ENCODE measurements around the gene KCNQ1OT1.

KCNQ1OT1 gene

DNA sequence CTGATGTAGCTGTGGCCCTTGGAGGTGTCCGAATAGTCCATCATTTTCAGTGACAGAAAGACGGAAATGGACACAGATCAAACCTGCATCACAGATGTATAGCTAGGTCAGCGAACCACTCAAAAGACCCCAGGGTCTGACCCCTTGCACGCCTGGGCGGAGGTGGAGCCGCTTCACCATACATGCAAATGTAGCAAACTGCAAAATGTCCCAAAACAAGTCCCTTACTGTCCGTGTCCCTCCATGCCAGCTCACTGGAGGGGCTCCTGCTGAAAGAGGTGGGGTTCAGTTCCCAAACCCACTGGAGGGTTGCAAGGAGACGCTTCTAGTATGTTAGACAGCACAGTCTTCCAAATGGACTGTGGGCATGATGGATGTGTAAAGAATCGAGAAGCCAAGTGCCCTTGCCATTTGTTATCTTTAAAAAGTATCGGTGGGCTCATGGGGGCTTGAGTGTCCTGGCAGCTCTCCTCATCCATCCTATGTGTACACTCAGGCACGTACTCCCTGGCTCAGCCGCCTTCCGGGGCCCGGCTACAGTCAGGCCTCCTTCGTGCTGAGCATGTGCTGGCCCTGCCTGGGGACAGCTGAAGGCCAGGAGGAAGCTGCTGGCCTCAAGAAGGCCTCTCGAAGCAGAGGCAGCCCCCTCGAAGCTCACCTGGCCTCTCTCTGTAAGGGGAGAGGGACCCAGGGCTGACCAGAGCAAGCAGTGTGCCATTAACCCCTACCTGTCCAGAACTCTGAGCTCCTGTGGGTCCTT is 20.2 kb upstream of the KCNQ1OT1 start:
- DNase-seq, result no peak

DNA sequence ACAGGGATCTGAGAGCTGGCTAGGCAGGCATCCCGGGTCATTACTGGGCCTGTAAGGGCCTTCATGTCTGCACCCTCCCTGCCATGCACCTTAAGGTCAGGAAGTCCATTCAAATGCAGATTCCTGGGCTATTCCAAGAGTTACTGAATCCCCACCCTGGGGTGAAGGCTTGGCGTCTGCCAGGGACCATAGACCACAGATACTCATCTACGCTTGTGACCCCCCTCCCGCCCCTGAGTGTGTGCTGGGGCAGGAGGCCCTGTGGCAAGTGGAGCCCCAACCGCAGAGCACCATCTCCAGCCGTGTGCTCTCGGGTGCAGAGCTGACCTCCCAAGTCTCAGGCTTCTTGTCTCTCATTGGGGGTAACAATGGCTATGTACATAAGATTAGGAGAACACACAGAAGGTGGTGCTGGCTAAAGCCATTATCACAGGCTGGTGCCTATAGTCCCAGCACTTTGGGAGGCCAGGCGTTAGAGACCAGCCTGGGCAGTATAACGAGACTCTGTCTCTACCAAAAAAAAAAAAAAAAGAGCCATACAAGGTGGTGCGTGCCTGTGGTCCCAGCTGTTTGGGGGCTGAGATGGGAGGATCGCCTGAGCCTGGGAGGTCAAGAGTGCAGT is 19.1 kb upstream of the KCNQ1OT1 start:
- DNase-seq, result no peak

DNA sequence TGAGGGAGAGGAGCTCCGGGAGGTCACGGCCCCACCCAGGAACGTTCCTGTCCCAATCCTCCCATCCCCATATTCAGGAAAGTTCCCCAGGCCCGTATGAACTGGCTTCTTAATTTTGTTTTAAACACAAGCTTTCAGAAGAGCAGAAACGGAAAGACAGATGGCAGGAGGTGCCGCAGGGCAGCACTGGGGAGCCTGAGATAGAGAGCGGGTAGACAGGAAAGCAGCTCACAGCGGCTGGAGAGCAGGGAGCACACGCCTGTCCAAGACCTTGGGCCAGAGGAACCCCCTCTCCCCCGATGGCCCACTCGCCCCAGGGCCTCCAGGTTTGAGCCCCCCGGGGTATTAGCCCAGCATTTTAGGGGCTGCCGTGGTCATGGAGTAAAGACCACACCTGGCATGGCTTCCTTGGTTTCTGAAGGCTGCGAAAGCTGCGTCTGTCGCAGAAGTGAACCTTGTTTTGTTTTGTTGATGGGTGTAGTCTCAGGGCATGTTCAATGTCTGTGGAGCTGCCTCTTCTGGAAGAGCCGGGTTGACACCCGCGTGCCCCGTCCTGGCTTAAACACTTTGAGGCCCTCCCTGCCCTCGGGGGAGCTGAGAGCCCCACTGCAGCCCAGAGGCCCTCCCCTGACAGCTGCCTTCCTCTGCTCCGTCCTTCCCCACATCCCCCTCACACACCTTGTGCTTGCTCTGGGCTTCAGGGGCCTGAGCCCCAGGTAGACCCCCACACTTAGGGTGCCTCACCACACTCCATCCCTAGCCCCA is 17.9 kb upstream of the KCNQ1OT1 start:
- DNase-seq, result no peak

DNA sequence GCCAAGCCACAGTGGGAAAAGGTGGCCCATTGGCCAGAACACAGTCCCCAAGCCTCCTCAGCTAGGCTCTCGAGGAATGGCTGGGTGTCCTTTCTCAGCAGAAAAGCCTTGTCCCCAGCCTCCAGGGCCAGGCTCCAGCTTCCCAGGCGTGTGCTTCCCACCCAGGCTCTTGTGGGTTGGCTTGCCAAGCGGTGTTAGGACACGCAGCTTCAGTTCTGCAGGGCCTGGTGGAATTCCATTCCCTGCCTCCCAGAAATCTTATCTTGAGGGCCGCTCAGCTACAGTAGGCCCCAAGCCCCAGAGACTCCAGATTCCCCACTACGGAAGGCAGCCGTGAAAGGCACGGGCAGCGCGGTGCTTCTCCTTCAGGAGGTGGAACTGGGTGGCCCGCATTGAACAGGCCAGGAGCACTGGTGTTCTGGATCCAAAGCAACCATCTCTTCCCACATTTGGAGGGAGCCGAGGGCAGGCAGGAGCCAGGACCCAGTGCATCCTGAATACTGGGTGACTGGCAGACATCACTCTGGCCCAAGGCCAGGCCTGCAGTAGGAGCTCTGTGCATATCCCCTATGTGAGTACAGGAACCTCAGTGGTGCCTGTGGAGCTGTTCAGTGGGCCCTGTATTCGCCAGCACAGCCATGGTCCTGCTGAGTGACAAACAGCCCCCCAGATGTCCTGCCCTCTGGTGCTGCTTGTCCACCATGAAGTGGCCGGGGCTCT is 16.7 kb upstream of the KCNQ1OT1 start:
- no peak for DNase-seq

DNA sequence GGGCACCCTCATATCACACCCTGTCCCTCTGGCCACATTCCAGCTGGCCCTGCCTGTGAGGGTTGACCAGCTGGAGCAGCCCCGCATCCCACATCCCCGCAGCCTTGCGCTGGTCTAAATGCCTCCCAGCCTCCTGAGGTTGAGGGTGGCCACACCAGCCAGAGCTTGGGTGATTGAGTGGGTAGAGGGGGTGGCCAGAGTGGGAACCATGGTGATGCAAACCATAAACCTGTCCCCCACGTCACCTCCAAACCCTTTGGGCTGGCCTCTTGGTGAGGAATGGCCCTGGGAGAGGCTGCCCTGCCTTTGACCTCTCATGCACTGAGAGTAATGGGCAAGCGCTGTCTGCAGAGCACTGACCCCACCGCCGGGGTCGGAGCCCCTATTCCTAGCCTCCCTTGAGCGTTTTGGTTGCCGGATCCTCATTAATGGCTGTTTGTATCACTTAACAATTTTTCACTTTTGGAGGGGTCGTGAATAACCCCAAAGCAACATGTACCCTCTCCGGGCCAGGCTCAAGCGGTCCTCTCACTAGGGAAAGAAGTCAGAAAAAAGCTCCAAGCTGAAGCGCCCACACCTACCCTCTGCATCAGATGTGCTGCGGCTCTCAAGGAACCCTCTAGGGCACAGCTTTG is 16.0 kb upstream of the KCNQ1OT1 start:
- DNase-seq, result no peak

DNA sequence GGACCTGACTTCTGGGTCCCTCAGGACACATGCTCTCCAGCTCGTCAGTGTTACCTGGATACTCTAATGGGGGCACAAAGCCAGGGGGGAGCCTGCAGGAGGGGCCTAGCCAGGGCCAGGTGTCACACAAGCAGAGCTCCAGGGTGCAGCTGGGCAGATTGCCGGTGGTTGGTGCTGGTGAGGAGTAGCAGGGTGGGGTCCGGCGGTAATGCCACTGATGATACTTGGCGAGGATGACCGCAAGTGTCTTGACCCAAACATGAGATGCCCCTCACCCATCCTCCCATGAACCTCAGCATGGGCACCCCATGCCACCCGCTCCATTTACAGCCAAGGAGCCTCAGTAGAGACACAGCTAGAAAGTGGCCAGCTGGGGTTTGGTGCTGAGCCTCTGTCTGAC is 15.1 kb upstream of the KCNQ1OT1 start:
- DNase-seq, result no peak

DNA sequence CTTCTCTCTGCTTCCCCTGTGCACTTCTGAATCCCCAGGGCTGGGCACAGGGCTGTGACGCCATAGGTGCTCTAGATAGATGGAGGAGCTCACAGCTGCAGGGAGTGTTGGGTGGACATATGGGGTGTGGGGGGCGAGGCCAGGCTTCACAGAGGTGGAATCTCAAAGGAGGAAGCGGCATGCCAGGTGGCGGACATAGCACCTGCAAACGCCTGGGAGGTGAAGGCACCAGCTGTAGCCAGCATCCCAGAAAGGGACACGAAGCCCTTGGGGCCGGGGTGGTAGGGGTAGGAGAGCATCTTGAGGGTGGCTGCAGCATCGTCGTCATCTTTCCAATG is 14.6 kb upstream of the KCNQ1OT1 start:
- no peak for DNase-seq

DNA sequence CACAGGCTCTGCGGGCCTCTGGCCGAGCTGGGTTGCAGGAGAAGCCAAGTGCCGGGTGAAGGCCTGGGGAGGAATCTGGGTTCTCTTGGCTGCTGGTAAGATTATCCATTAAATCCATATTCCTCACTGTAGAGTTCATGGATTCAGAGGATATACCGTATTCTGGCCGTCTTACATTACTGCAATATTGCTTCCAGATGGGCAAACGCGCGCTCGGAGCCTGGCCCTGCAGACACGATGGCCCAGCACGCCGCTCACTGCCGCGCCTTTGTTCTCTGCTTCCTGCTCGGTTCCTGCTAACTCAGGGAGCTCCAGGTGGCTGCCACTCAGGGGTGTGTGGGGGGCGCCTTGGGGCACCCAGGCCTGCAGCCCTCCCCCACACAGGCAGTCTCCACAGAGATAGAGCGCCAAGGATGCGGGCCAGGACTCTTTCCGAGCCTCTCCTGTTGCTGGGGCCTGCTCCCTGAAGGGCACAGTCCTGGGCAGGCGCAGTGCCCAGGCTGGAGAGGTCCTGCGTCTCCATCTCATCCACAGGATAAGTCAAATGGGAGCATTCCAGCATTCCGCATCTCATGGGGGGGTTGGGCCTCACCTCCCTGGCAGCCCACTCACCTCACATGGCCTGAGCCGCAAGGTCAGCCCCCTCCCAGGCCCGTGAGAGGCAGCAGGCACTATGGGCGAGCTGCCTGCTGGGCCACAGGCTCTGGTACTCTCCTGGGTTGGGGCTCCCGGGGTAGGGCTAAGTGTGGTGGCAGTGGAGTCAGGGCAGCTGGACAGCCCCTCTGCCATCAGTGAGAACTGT is 14.1 kb upstream of the KCNQ1OT1 start:
- no peak for DNase-seq

DNA sequence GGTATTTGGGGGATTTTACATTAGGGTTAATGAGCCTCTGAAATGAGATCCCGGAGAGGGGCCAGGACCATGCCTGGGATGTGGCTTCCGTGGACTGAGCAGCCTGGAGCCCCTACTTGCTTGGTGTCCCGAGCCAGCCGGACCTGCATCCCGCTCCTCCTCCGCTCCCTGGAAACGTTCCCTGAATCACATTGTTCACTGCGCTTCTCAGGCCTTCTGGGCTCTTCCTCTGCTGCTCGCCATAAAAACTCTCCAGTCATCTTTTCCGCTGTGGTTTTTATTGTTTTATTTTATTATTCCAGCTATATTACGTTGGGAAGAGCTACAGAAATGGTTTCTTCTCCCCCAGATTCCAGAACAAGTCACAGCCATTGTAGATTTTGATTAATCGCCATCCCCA is 13.3 kb upstream of the KCNQ1OT1 start:
- no peak for DNase-seq

DNA sequence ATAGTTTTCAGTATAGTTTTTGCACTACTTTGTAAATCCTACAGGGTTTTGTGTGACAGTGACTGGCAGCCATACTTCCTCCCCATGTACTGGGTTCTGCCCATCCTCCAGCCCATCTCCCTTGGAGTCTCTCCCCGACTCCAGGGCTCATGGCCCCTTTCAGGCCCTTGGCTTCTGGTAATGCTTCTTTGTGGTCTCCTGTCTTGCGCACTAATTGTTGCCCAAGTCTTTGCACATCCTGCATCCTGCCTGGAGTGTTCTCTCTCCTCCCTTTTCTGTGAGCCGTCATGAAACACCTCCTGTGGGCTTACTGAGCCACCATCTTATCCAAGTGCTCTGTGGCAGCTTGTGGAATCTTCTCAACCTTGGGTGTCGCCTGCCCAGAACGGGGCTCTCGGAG is 11.4 kb upstream of the KCNQ1OT1 start:
- no peak for DNase-seq

DNA sequence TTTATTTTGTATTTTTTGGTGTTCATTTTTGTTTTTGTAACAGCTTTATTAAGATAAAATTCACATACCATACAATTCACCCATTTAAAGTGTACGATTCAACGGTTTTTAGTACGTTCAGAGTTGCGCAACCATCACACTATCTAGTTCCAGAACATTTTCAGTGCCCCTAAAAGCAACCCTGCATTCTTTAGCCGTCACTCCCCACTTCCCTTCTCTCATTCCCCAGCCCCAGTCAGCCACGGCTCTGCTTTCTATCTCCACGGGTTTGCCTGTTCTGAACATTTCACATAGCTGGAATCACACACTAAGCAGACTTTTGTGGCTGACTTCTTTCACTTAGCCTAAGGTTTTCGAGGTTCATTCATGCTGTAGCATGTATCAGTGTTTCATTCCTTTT is 9.6 kb upstream of the KCNQ1OT1 start:
- DNase-seq, result no peak

DNA sequence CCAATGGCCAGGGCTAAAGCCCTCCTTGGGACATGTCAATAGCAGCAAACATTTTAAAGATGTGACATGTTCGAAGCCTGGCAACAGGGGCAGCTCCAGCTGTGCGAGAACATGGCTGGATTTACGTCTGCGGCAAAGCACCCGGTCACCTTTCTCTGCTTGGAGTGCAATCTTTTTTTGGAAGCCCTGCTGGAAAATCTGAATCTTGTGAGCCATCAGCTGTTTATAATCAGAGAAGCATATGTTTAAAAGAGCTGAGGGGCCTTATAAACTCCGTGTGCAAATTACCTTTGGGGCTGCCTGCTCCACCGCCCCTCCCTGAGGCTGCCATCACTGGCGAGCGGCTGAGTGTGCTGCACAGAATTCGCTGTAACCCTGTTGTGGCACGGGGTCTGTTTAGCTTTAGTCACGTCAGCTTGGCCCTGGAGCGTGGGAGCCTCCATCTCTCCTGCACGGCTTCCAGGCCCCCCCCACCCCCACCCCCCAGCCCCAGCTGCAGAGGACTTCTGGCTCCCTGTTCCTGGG is 9.0 kb upstream of the KCNQ1OT1 start:
- no peak for DNase-seq

DNA sequence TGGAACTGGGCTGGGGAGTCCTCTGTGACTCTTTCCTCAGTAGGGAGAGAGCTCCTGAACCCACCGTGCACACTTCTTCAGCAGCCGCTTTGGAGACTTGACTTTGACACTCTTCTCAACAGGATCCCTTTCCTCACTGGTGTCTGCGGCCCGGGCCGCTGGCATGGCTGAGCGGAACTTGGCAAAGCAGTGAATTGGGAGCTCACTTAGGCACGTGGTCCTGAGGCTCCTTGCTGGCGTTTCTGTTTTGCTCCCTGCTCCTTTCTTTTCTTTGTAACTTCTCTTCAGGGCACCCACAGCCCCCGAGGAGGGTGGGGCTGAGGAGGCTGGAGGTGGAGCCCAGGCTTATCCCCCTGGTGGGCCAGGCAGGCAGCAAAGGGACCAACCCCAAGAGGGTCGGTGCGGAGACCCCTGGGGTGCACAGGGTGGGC is 8.4 kb upstream of the KCNQ1OT1 start:
- DNase-seq, result no peak

DNA sequence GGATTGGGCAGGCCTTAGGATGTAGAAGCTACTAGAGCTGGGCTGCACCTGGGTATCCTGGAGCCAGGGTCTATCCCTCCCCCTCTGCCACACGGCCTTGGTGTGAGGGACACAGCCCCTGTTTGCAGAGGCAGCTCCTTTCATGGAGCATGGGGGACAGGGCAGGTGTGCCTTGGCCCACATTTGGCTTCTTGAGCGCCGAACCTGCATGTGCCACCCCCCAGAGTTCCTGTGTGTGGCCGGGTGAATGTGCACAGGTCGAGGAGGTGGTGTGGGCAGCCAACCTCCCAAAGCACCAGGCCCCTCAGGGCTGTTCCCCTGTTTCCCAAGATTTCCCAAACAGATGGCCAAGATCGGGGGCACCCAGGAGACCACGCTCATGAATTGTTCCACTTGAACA is 7.9 kb upstream of the KCNQ1OT1 start:
- DNase-seq, result no peak

DNA sequence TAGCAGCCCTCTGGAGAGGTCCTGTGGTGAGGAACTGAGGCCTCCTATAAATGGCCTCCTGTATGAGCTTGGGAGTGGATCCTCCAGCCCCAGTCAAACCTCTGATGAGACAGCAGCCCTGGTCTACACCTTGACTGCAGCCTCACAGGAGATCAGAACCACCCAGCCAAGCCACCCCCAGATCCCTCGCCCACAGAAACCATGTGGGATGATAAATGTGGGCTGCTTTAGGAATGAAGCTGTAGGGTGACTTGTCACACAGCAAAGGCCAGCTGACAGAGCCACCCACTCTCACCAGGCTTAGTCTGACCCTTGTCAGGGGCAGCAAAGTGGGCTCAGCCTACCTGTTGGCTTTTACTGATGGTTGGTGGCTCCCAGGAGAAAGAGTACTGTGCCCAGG is 6.5 kb upstream of the KCNQ1OT1 start:
- DNase-seq, result no peak

DNA sequence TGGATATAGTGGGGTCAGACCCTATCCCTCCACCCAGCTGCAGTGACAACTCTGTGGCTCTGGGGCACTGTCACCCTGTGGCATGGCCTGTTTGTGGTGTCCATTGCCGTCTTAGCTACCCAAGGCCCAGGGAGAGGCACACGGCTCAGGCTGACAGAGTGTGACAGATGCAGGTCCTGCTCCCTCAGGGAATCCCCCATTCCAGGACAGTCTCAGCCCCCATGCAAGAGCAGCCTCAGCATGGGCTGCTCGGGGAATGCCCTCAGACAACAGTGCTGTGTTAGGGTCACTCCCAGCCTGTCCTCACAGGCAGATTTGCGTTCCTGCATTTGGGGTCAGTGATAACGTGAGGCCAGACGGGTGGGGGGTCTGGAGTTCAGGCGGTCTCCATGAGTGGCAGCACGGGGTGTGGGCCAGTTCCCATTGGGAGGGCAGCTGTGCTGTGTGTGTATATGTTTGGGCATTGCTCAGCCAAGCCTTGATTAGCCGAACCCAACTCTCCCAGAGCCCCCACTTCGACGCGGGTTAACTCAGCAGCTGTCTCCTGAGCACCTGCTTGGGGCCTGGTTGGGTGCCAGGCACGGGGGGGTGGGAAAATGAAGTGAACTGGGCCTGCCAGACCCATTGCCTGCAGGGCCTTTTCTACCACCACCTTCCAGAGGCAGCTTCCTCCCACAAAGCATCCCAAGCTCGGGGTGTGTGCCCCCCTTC is 5.3 kb upstream of the KCNQ1OT1 start:
- DNase-seq, result no peak

DNA sequence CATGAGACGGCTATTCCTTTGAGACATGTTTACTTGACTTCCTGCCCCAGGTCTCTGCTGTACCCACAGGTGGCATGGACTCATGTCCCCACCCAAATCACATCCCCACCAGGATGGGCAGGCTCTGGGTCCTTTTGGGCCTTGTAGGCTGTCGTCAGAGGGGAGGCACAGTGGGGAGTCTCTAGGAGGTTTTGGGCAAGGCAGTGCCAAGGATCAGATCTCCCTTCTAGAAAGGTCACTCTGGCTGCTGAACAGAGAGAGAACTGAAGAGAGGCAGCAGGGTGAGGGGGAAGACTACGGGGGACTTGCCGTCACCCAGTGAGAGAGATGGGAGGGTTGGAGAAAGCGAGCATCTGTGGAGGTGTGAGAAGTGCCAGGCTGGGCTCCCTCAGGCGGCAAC is 4.6 kb upstream of the KCNQ1OT1 start:
- no peak for DNase-seq

DNA sequence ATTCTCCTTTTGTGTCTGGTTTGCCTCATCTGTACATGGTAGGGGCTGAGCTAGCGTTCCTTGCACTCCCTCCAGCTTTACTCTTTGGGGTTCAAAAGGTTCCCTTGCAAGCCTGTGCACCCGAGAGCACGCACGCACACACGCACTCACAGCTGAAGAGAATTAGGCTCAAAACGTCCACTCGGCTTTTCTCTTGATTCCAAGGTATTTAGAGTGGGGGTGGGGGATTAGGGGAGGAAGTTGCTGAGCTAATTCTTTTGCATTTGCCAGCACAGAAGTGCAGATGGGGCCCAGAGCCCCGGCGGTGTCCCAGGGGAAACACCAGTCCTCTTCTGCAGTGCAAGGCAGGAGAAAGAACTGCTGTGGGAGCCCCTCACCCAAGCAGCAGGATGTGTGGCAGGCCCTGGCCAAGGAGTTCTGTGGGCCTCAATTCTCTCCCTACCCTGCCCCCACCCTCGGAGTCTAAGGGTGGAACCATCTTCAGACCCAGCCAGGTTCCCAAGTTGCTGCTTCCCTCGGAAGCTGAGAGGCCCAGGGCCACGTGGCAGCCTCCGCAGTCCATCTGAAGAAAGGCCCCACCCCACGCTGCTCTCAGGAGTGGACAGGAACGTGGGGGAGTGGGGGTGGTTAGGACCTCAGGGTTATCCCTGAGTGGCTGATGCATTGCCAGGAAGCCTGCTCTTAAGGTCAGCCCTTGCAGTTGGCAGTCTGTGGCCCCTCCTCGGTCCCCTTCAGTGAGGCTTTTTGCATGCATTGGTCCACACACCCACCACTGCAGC is 3.8 kb upstream of the KCNQ1OT1 start:
- DNase-seq, result no peak

DNA sequence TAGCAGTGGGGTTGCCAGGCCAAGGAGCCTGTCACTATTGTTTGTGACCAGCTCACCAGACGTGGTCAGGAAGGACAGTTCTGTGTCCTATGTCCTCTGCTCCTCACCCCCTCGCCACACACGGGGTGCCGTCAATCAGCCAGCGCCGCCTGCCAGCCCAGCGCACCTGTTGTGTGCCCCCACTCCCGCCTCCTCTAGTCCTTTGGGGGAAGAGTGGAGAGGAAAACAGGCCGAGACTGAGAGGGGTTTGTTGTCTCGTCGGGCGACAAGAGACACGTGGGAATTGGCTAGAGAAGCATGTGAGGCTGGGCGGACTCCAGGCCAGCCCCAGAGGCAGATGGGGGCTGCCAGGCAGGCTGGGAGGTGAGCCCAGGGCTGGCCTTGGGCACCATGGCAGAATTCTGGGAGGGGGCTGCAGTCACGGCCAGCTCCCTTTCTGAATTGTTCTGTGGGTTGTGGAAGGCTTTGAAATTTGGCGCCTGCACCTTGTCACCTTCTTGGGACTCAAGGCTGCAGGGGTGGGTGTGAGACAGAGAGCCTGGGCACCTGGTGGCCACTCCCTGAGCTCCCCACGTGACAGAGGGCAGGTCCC is 3.1 kb upstream of the KCNQ1OT1 start:
- DNase-seq, result peak; percentile 54

DNA sequence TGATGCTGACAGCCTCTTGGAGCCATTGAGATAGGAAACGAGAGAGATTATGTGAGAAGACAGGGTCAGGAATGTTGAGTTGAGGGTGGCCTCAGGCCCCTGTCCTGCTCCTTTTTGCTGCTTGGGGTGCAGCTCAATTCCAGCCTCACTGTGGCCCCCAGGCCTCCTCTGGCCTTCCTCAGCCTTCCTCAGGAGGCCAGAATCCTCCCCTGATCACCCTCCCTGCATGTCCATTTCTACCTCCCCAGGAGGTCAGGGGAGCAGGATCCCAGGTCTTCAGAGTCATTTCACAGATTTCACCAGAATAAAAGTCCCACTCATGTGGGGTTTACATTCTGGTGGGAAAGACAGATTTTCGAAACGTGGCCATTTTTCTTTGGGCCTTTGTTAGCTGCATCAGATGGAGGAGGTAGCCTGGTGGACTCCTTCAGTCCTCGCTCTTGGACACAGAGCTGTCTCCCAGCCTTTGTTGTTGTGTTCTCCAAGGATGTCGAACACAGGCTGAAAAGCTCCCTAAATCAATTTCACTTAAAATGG is 2.2 kb upstream of the KCNQ1OT1 start:
- DNase-seq, result peak; percentile 31
